Posterior vena cava (tissue), 2 donors: Measurements from ENCODE around the gene BCL7C. TPM values are rescaled to one million over a fixed set of nuclear protein-coding genes. Genes with fewer than 3 reads are reported as not detected.

Experiments used
- DNase-seq: peaks from one replicate; pipeline ENCODE4 v3.0.0-alpha.2; 2020; ENCODE audit warnings: low spot score
- intact Hi-C, 2 donors: fragments of 100-400 bp; cut with DNase I; formaldehyde crosslinking; loops; one replicate each; pipeline versions ENCODE4 v1.14.1 to v1.14.2; 2022 to 2023
- microRNA-seq, 2 donors: library from miRNA; unstranded; fragments of <30 nt; microRNA quantifications; one replicate each; pipeline ENCODE4 v1.2.0, GENCODE V29; 2020 to 2021; ENCODE audit warnings: borderline microRNAs expressed in 2 of 2
- total RNA-seq, 2 donors: library from RNA; stranded (reverse); fragmentation: NEBNext Ultra II Directional; extraction: Animal tissue kit (Norgen Biotek cat#: 25700); gene quantifications; one replicate each; pipeline ENCODE4 v1.2.1, GENCODE V29; 2021
- donor health status: DM: yes; HTN: yes; CAD: no.
- donor health status: DM: yes; HTN: yes; CAD: no.

BCL7C gene
- total RNA-seq, 2 donors from 2014 or later: 33.6 to 36.3 TPM

DNA sequence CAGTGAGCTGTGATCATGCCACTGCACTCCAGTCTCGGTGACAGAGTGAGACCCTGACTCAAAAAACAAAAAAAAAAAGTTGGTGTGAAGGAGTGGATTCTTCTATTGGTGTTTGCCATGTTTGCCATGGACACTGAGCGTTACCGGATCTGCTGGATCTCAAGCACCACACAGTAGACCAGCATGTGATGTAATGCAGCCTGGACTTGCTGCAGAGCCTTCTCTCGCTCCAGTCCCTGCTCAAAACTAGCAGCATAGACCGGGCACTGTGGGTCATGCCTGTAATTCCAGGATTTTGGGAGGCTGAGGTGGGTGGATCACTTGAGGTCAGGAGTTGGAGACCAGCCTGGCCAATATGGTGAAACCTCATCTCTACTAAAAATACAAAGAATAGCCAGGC is 50.4 kb downstream of the BCL7C start:
- intact Hi-C loops: no loop called here

DNA sequence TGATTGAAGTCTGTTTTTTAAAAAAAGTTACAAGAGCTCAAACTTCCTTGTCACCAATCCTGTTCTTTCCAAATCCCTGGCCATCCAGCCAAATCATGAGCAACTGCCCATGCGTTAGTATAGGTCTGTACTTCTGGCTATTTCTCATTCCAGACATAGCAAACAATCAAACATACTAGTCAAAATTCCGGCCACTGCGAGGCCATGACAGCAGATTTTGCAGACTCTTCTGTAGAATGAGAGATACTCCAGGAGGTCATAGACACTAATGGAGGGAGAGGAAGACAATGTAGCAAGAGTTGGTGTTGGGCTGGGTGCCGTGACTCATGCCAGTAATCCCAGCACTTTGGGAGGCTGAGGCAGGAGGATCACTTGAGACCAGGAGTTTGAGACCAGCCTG is 50.9 kb downstream of the BCL7C start:
- no peak for DNase-seq
- intact Hi-C loops: no loop called here

More for the DNA sequence above, 50.4 kb downstream of the BCL7C start:
- DNase-seq: no peak

GRCh38 chr16:30841332-30841731 is 52.5 kb downstream of the BCL7C start:
- DNase-seq: no peak
- intact Hi-C loops: no loop called here

DNA sequence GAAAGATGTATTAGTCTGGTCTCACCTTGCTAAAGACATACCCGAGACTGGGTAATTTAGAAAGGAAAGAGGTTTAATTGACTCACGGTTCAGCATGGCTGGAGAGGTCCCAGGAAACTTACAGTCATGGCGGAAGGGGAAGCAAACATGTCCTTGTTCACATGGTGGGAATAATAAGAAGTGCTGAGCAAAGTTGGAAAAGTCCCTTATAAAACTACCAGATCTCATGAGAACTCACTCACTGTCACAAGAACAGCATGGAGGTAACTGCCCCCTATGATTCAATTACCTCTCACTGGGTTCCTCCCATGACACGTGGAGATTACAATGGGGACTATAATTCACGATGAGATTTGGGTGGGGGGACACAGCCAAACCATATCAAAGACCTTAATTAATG is 53.3 kb downstream of the BCL7C start:
- intact Hi-C loops: no loop called here
- DNase-seq: no peak

DNA sequence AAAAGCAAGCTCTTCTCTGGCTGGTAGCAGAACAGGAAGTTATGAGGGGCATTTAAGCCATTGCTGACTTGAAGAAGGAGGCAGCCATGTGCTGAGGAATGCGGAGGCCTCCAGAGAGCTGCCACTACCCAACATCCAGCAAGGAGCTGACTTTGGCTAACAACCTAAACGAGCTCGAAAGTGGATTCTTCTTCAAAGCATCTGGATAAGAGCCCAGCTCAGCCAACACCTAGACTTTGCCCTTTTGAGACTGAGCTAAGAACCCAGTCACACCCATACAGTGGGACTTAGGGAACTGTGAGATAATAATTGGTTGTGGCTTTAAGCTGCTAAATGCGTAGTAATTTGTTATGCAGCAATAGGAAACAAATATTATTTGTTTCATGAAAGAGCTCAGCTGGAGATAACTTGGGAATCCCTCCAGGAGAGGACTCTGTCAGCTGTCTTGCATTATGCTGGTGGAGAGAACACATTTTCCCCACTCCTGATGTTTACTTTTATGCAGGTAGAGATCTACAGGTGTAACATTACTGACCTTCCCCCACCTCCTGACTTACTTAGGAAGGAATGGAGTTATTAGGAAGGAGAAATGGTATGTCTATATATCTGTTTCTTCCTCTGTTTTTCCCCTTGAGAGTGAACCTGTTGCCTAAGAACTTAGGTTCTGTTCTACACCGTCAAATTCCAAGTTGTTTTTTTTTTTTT is 54.2 kb downstream of the BCL7C start:
- intact Hi-C loops: no loop called here
- no peak for DNase-seq

- intact Hi-C loops: no loop called here
- no peak for DNase-seq
Measured at GRCh38 chr16:30838876-30839471, 54.9 kb downstream of the BCL7C start.

DNA sequence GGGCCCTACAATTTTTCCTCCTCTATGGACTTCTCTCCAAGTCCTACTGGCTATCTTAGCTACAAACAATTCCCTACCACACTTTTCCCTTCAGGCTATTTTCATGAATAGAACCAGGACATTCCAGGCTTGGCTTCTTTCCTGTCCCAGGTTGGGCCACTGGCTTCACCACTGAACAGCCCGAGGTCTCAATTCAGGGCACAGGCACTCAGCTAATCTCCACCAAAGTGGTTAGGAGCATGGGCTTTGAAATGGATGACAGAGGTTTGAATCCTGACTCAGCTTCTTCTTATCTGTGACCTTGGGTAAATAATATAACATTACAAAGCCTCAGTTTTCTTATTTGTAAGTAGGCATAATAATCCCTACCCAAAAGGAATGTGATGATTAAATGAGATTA is 56.0 kb downstream of the BCL7C start:
- DNase-seq: no peak
- intact Hi-C loops: no loop called here

Small RNAs within 50 kb of the gene (microRNA-seq; reads per million reads assigned to microRNA genes)
- gene MIR4519 (0 reads per million in 2 donors), gene MIR762 (0 to 0.26 reads per million in 2 donors)

Other genes with a start within 250 kb of the BCL7C start
- gene PRR14, start 243.1 kb downstream of the BCL7C start, total RNA-seq: 10 to 100 TPM; 34.5 to 38.5 TPM
- gene FBRS, start 235.6 kb downstream of the BCL7C start, total RNA-seq: 10 to 100 TPM; 42.3 to 42.5 TPM
- 10 to 100 TPM; 41.4 to 44.9 TPM for gene SRCAP, start 194.9 kb downstream of the BCL7C start, total RNA-seq
- 10 to 100 TPM; 13.0 to 13.9 TPM for gene PHKG2, start 145.7 kb downstream of the BCL7C start, total RNA-seq
- 1 to 10 TPM; 1.2 TPM for gene CFAP119, start 132.0 kb downstream of the BCL7C start, total RNA-seq
- 10 to 100 TPM; 60.9 to 66.5 TPM for gene RNF40, start 131.8 kb downstream of the BCL7C start, total RNA-seq
- gene ZNF629, start 106.9 kb downstream of the BCL7C start, total RNA-seq: 10 to 100 TPM; 10.1 to 11.2 TPM
- 1 to 10 TPM; 5.0 to 5.2 TPM for gene CTF1, start 2.5 kb upstream of the BCL7C start, total RNA-seq
- 10 to 100 TPM; 13.7 to 14.5 TPM for gene FBXL19, start 29.5 kb upstream of the BCL7C start, total RNA-seq
- gene ORAI3, start 55.0 kb upstream of the BCL7C start, total RNA-seq: 10 to 100 TPM; 11.0 to 17.5 TPM
- gene SETD1A, start 63.7 kb upstream of the BCL7C start, total RNA-seq: 10 to 100 TPM; 11.8 to 17.7 TPM
- 10 to 100 TPM; 38.5 to 39.2 TPM for gene HSD3B7, start 91.1 kb upstream of the BCL7C start, total RNA-seq
- gene STX1B, start 116.6 kb upstream of the BCL7C start, total RNA-seq: 1 to 10 TPM in 1 of 2 donors, under 1 TPM in 1; 0.95 to 1.1 TPM
- 10 to 100 TPM; 54.4 to 75.4 TPM for gene STX4, start 139.5 kb upstream of the BCL7C start, total RNA-seq
- 10 to 100 TPM; 12.1 to 14.6 TPM for gene ZNF668, start 180.2 kb upstream of the BCL7C start, total RNA-seq
- gene ZNF646, start 180.3 kb upstream of the BCL7C start, total RNA-seq: 10 to 100 TPM; 10.1 to 11.7 TPM
- gene PRSS53, start 194.9 kb upstream of the BCL7C start, total RNA-seq: 1 to 10 TPM; 1.5 to 3.5 TPM
- 100 to 1,000 TPM in 1 of 2 donors, 10 to 100 TPM in 1; 77.8 to 113 TPM for gene VKORC1, start 200.7 kb upstream of the BCL7C start, total RNA-seq
- gene BCKDK, start 214.3 kb upstream of the BCL7C start, total RNA-seq: 10 to 100 TPM; 29.8 to 30.6 TPM
- 10 to 100 TPM; 49.9 to 51.3 TPM for gene KAT8, start 223.6 kb upstream of the BCL7C start, total RNA-seq
- under 1 TPM in 1 of 2 donors, not detected in 1; 0.23 TPM for gene PRSS8, start 241.7 kb upstream of the BCL7C start, total RNA-seq